Spleen (tissue), 11 donors: Measurements from ENCODE around the gene HDAC4. TPM values are rescaled to one million over a fixed set of nuclear protein-coding genes. Genes with fewer than 3 reads are reported as not detected.
A peak's percentile ranks its signal among the peaks of the same experiment; 100 is the strongest.

ENCODE experiments used
- DNase-seq: peaks from one replicate; pipeline ENCODE4 v3.0.0-alpha.2; 2020
- H3K27ac ChIP-seq, 8 donors: fragments of 200-600 bp; sonication (generic) in 7 of 8; 1 replicate in 4 of 8; 2 replicates in 4 of 8; pipeline versions ENCODE4 v1.5.0 to v1.8.0; 2016 to 2021; ENCODE audit warnings: inconsistent platforms in 4 of 8, mild to moderate bottlenecking in 4 of 8, moderate library complexity in 1 of 8
- H3K27me3 ChIP-seq, 7 donors: fragments of 200-600 bp; sonication (generic) in 6 of 7; replicated peaks in 1 of 7; 1 replicate in 4 of 7; 2 replicates in 3 of 7; pipeline versions ENCODE4 v1.5.0 to v1.8.0; 2016 to 2021; ENCODE audit warnings: inconsistent platforms in 3 of 7, mild to moderate bottlenecking in 1 of 7
- H3K36me3 ChIP-seq, 6 donors: fragments of 200-600 bp; sonication (generic) in 5 of 6; 1 replicate in 4 of 6; 2 replicates in 2 of 6; pipeline versions ENCODE4 v1.5.0 to v1.8.0; 2016 to 2021; ENCODE audit warnings: inconsistent platforms in 2 of 6
- H3K4me1 ChIP-seq, 6 donors: fragments of 200-600 bp; sonication (generic) in 5 of 6; 1 replicate in 3 of 6; 2 replicates in 3 of 6; pipeline versions ENCODE4 v1.5.0 to v1.8.0; 2016 to 2021; ENCODE audit warnings: inconsistent platforms in 3 of 6
- H3K4me3 ChIP-seq, 8 donors: fragments of 200-600 bp; sonication (generic) in 7 of 8; 1 replicate in 4 of 8; 2 replicates in 4 of 8; pipeline versions ENCODE4 v1.5.0 to v1.8.0; 2016 to 2021; ENCODE audit warnings: inconsistent platforms in 4 of 8, mild to moderate bottlenecking in 4 of 8, moderate library complexity in 2 of 8
- H3K9me3 ChIP-seq, 8 donors: fragments of 200-600 bp; sonication (generic) in 7 of 8; 1 replicate in 4 of 8; 2 replicates in 4 of 8; pipeline versions ENCODE4 v1.5.0 to v1.8.0; 2016 to 2021; ENCODE audit warnings: inconsistent platforms in 4 of 8
- CTCF ChIP-seq, 11 experiments: fragments of 200-600 bp in 7 of 11; fragments of 450-650 bp in 4 of 11; sonication (generic) in 4 of 11; IDR thresholded peaks in 8 of 11; conservative IDR thresholded peaks in 3 of 11; 1 replicate in 7 of 11; 2 replicates in 4 of 11; pipeline versions ENCODE4 v1.4.0 to v1.8.0; 2016 to 2021; ENCODE audit warnings: antibody characterized with exemption in 11 of 11, inconsistent platforms in 4 of 11, mild to moderate bottlenecking in 1 of 11
- POLR2A ChIP-seq, 3 donors: fragments of 450-650 bp; IDR thresholded peaks; one replicate each; pipeline ENCODE4 v1.5.1; 2017; ENCODE audit warnings: antibody characterized with exemption in 3 of 3, mild to moderate bottlenecking in 1 of 3
- POLR2AphosphoS5 ChIP-seq, 3 donors: sonication (generic); formaldehyde crosslinking; IDR thresholded peaks; one replicate each; pipeline ENCODE4 v1.5.1; 2017; ENCODE audit warnings: antibody characterized with exemption in 3 of 3
- WGBS, 5 donors: extraction: QIAGEN DNeasy Blood & Tissue Kit in 3 of 5; methylation state at CpG; one replicate each; pipeline versions ENCODE4 v1.1.5 to v1.1.7; 2013 to 2018; 5-methylcytosine and 5-hydroxymethylcytosine counted together
- intact Hi-C: fragments of 100-400 bp; cut with DNase I; formaldehyde crosslinking; loops from one replicate; pipeline ENCODE4 v1.15.0; 2023; ENCODE audit warnings: low total_unique reads
- polyA plus RNA-seq, 3 donors: library from polyadenylated mRNA; stranded (reverse); fragments of 200-250 nt; gene quantifications; one replicate each; pipeline ENCODE4 v1.2.1, GENCODE V29; 2013
- total RNA-seq, 7 donors: library from RNA; depleted of rRNA in 3 of 7; stranded (reverse); fragments of >200 nt in 3 of 7; fragmentation: NEBNext Ultra II Directional in 4 of 7; extraction: Animal tissue kit (Norgen Biotek cat#: 25700) in 4 of 7; gene quantifications; one replicate each; pipeline versions ENCODE4 v1.1.0 to v1.2.1, GENCODE V29; 2016 to 2021
- donor health status: healthy with polysubstance abuse.
- donor health status: DM: no; HTN: no; CAD: no; lungs with moderate emphysema.
- donor health status: DM: no; HTN: no; CAD: no.
- donor health status: Bipolar disorder and iron deficiency.
- donor health status: healthy.
- donor health status: DM: no; HTN: no; CAD: no.
- donor health status: DM: yes; HTN: yes; CAD: no.

HDAC4 gene
- total and polyA plus RNA-seq, 10 donors = 3.2 to 122 (median 69.5) TPM

- no peak for DNase-seq
- H3K27ac ChIP-seq = no peak overlapping the region
- no peak overlapping the region for H3K4me3 ChIP-seq
- 94 to 99% (median 97%) methylated on average over 14 to 15 of the region's 15 CpGs for WGBS, 5 donors
- peaks cover 3 to 96% (median 64%) of the 10 kb centered on the region in 6 donors for H3K36me3 ChIP-seq
- no peaks in the 10 kb centered on the region for H3K27me3 ChIP-seq
- intact Hi-C loops = no loop called here
- peak in 1 of 3 donors; percentile 49 for TF ChIP-seq POLR2AphosphoS5 (IDR thresholded peaks at IDR 0.05)
- TF ChIP-seq POLR2A (IDR thresholded peaks at IDR 0.05) = no peak
- H3K4me1 ChIP-seq = peaks cover 0 to 2% (median 0%) of the 10 kb centered on the region in 6 donors
- no peaks in the 10 kb centered on the region for H3K9me3 ChIP-seq
These were observed 299.7 kb downstream of the HDAC4 start for GRCh38 chr2:239101071-239101470.

- no peak for TF ChIP-seq POLR2A (IDR thresholded peaks at IDR 0.05)
- TF ChIP-seq POLR2AphosphoS5 (IDR thresholded peaks at IDR 0.05) = peak in 1 of 3 donors; percentile 52
- DNase-seq = no peak
- no peak overlapping the region for H3K4me3 ChIP-seq
- no peaks in the 10 kb centered on the region for H3K9me3 ChIP-seq
- H3K27me3 ChIP-seq = no peaks in the 10 kb centered on the region
- no peaks in the 10 kb centered on the region for H3K4me1 ChIP-seq
- intact Hi-C loops = no loop called here
- H3K27ac ChIP-seq = no peak overlapping the region
- WGBS, 5 donors = 91 to 98% (median 96%) methylated on average over 12 to 15 of the region's 15 CpGs
- H3K36me3 ChIP-seq = peaks cover 3 to 96% (median 66%) of the 10 kb centered on the region in 6 donors
These were observed 301.3 kb downstream of the HDAC4 start for GRCh38 chr2:239099474-239099873.

- WGBS, 5 donors = 75 to 84% (median 81%) methylated on average over 20 of the region's 20 CpGs
These were observed 302.4 kb downstream of the HDAC4 start for GRCh38 chr2:239098288-239098970.

GRCh38 chr2:239097428-239097696 lies 303.5 kb downstream of the HDAC4 start:
- Histone ChIP-seq H3K4me3 (no peak overlapping the region), H3K4me1 (no peaks in the 10 kb centered on the region), H3K9me3 (no peaks in the 10 kb centered on the region), H3K36me3 (peaks cover 3 to 96% (median 60%) of the 10 kb centered on the region in 6 donors), H3K27me3 (no peaks in the 10 kb centered on the region), H3K27ac (no peak overlapping the region)
- WGBS, 5 donors = 73 to 98% (median 89%) methylated on average over 9 to 12 of the region's 12 CpGs
- intact Hi-C loops = no loop called here
- no peak for DNase-seq
- TF ChIP-seq POLR2AphosphoS5 (IDR thresholded peaks at IDR 0.05) (no peak), POLR2A (IDR thresholded peaks at IDR 0.05) (no peak), CTCF (IDR thresholded peaks at IDR 0.05 in 8 of 11, conservative IDR thresholded peaks at IDR 0.05 in 3 of 11) (no peak)

More at GRCh38 chr2:239098288-239098970, 302.4 kb downstream of the HDAC4 start:
- intact Hi-C loops = no loop called here
- Histone ChIP-seq H3K27ac (no peak overlapping the region), H3K4me3 (no peak overlapping the region), H3K27me3 (no peaks in the 10 kb centered on the region), H3K9me3 (no peaks in the 10 kb centered on the region), H3K36me3 (peaks cover 3 to 96% (median 61%) of the 10 kb centered on the region in 6 donors), H3K4me1 (no peaks in the 10 kb centered on the region)
- no peak for DNase-seq
- TF ChIP-seq POLR2AphosphoS5 (IDR thresholded peaks at IDR 0.05) (peak in 2 of 3 donors; percentile 33 to 61), CTCF (IDR thresholded peaks at IDR 0.05 in 8 of 11, conservative IDR thresholded peaks at IDR 0.05 in 3 of 11) (no peak)

- H3K36me3 ChIP-seq = peaks cover 0 to 96% (median 55%) of the 10 kb centered on the region in 6 donors
- TF ChIP-seq POLR2AphosphoS5 (IDR thresholded peaks at IDR 0.05) (peak in 1 of 3 donors; percentile 35), CTCF (IDR thresholded peaks at IDR 0.05 in 8 of 11, conservative IDR thresholded peaks at IDR 0.05 in 3 of 11) (no peak), POLR2A (IDR thresholded peaks at IDR 0.05) (no peak)
- 87 to 92% (median 89%) methylated on average over 25 to 28 of the region's 28 CpGs; no CpG with 5 or more reads in 1 of the 5 donors for WGBS, 5 donors
- H3K4me1 ChIP-seq = no peaks in the 10 kb centered on the region
- no peaks in the 10 kb centered on the region for H3K27me3 ChIP-seq
- no peak overlapping the region for H3K4me3 ChIP-seq
- no peak overlapping the region for H3K27ac ChIP-seq
- no peak for DNase-seq
- intact Hi-C loops = no loop called here
- H3K9me3 ChIP-seq = no peaks in the 10 kb centered on the region
These were observed 304.0 kb downstream of the HDAC4 start for GRCh38 chr2:239096676-239097427.
